ENCODE data around the gene TNF.

Gene TNF

DNA sequence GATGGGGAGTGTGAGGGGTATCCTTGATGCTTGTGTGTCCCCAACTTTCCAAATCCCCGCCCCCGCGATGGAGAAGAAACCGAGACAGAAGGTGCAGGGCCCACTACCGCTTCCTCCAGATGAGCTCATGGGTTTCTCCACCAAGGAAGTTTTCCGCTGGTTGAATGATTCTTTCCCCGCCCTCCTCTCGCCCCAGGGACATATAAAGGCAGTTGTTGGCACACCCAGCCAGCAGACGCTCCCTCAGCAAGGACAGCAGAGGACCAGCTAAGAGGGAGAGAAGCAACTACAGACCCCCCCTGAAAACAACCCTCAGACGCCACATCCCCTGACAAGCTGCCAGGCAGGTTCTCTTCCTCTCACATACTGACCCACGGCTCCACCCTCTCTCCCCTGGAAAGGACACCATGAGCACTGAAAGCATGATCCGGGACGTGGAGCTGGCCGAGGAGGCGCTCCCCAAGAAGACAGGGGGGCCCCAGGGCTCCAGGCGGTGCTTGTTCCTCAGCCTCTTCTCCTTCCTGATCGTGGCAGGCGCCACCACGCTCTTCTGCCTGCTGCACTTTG lies at the start of gene TNF:
TNF (plus strand) TSS at position 231 of the 567 bp plus-strand sequence; CDS start at position 408, 177 bp downstream.
- Histone ChIP-seq H3K4me3 (ENCODE audit: low read depth, low read length) (no peak within 1 kb of the TSS), H3K4me1 (ENCODE audit: control insufficient read depth, insufficient read depth, low read length, unreplicated experiment) (no peaks in the 10 kb centered on the region), H2AFZ (ENCODE audit: low read length, unreplicated experiment) (no peak within 1 kb of the TSS), H3K27ac (ENCODE audit: low read depth, low read length) (no peak within 1 kb of the TSS), H3K36me3 (ENCODE audit: insufficient read depth, low read length) (no peaks in the 10 kb centered on the region), H3K27me3 (ENCODE audit: insufficient read depth, low read length) (peaks cover 9% of the 10 kb centered on the region), H3K79me2 (ENCODE audit: control insufficient read depth, insufficient read depth, low read length, unreplicated experiment) (no peaks in the 10 kb centered on the region)

DNA sequence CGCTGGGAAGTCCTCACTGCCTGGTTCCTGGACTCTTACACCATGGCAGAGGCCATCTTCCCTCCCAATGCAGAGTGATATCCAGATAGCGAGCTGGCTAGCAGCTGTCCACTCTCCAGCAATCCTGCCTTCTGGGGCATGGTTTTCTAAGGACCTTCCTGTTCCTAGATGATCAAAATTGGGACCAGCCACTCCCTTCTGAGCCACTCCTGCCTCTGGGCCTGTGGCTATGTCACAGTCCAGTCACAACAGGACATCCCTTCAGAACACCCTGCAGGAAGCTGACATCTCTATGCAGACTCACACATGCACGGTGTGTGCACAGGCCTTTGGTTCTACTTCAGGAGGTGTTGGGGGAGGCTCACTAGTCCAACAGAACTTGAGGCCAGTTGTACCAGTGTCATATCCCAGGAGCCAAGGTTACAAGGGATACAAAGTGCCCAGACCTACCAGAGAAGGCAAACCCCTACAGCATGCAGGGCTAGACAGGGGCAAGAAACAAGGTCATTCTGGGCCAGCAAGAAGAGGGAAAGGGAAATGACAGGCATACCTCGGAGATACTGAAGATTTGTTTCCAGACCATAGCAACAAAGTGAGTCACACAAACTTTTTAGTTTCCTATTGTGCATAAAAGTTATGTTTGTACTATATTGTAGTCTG lies 49.3 kb upstream of the TNF start:
- no peaks in the 10 kb centered on the region for H3K27me3 ChIP-seq (ENCODE audit: insufficient read depth, low read length)
- H3K79me2 ChIP-seq (ENCODE audit: control insufficient read depth, insufficient read depth, low read length, unreplicated experiment): no peaks in the 10 kb centered on the region
- H3K4me1 ChIP-seq (ENCODE audit: control insufficient read depth, insufficient read depth, low read length, unreplicated experiment): peaks cover 22% of the 10 kb centered on the region
- H3K4me3 ChIP-seq (ENCODE audit: low read depth, low read length): no peak overlapping the region
- peaks cover 3% of the 10 kb centered on the region; the same call in 1 of the 2 replicates for H3K36me3 ChIP-seq (ENCODE audit: insufficient read depth, low read length)
- peak overlapping the region; percentile 83 for H3K27ac ChIP-seq (ENCODE audit: low read depth, low read length)
- H2AFZ ChIP-seq (ENCODE audit: low read length, unreplicated experiment): peak overlapping the region; percentile 5

DNA sequence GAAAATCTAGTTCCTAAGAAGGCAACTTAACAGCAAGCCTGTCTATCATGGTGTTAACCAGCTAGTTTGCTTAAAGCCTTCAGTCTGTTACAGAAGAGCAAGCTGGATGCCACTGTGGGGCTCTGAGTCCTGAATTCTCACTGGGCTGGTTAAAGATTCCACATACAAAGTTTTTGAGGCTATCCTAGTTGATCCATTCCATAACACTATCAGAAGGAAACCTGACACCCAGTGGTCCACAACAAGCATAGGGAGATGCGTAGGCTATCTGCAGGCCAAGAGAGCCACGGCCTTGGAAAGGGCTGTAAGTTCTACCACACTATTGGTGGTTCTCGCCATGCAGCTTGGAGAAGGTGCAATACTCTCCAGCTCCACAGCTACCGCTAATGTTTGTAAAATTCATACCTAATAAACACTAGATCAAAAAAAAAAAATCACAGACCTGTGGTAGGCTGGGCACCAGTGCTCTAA lies 47.0 kb upstream of the TNF start:
- Histone ChIP-seq H3K36me3 (ENCODE audit: insufficient read depth, low read length) (peaks cover 13% of the 10 kb centered on the region; the same call in 1 of the 2 replicates), H3K4me1 (ENCODE audit: control insufficient read depth, insufficient read depth, low read length, unreplicated experiment) (peaks cover 22% of the 10 kb centered on the region), H3K27ac (ENCODE audit: low read depth, low read length) (0 out of 2 replicates have a peak overlapping the region, but pooled peaks have one; percentile 28), H3K27me3 (ENCODE audit: insufficient read depth, low read length) (no peaks in the 10 kb centered on the region), H2AFZ (ENCODE audit: low read length, unreplicated experiment) (no peak overlapping the region), H3K4me3 (ENCODE audit: low read depth, low read length) (no peak overlapping the region), H3K79me2 (ENCODE audit: control insufficient read depth, insufficient read depth, low read length, unreplicated experiment) (peaks cover 4% of the 10 kb centered on the region)

DNA sequence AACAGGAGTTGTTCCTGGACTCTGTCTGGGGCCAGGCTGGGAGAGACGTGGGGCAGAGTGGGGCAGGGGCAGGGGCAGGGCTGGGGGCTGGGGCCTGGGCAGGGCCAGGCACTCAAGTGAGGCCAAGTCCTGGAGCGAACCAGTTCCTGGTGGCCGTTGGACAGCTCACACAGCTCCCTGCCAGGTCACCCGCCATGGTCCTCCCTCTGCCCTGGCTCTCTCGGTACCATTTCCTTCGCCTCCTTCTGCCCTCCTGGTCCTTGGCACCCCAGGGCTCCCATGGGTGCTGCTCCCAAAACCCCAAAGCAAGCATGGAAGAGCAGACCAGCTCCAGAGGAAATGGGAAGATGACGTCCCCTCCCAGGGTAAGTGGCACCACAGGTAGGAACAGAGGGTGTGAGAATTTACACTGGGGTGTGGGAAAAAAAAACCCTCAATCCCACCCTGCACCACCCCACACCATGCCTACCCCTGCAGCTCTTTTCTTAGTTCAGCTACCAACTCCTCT lies 46.5 kb upstream of the TNF start, which contains the start of gene MCCD1:
MCCD1 (plus strand) TSS at position 142 of the 508 bp plus-strand sequence; CDS start at position 195, 53 bp downstream.
- H2AFZ ChIP-seq (ENCODE audit: low read length, unreplicated experiment): no peak within 1 kb of the TSS
- H3K27ac ChIP-seq (ENCODE audit: low read depth, low read length): 0 out of 2 replicates have a peak within 1 kb of the TSS, but pooled peaks have one; percentile 28
- peaks cover 7% of the 10 kb centered on the region for H3K79me2 ChIP-seq (ENCODE audit: control insufficient read depth, insufficient read depth, low read length, unreplicated experiment)
- peaks cover 22% of the 10 kb centered on the region for H3K4me1 ChIP-seq (ENCODE audit: control insufficient read depth, insufficient read depth, low read length, unreplicated experiment)
- peaks cover 18% of the 10 kb centered on the region for H3K36me3 ChIP-seq (ENCODE audit: insufficient read depth, low read length)
- H3K4me3 ChIP-seq (ENCODE audit: low read depth, low read length): no peak within 1 kb of the TSS
- no peaks in the 10 kb centered on the region for H3K27me3 ChIP-seq (ENCODE audit: insufficient read depth, low read length)

DNA sequence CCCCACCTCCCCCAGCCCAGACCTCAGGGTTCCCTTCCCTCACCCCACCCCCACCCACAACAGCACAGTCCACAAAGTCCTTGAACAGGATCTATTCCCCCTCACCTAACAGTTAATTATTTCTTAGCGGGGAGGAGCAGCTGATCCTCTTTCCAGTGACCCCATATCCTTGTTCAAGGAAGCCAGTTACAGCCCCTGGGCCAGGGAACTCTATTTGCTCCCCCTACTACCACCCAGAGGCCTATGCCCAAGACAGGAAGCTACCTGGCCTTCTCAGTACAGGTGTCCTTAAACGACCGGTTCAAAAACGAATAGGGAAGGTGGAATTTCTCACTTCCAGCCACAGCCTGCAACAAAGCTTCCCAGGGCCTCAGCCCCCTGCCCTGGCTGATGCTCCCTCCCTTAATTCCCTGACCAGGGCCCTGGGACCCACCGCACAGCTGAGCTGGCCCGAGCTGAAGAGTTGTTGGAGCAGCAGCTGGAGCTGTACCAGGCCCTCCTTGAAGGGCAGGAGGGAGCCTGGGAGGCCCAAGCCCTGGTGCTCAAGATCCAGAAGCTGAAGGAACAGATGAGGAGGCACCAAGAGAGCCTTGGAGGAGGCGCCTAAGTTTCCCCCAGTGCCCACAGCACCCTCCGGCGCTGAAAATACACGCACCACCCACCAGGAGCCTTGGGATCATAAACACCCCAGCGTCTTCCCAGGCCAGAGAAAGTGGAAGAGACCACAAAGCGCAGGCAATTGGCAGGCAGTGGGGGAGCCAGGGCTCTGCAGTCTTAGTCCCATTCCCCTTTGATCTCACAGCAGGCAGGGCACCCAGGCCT lies 45.8 kb upstream of the TNF start:
- H3K36me3 ChIP-seq (ENCODE audit: insufficient read depth, low read length): peaks cover 22% of the 10 kb centered on the region
- H2AFZ ChIP-seq (ENCODE audit: low read length, unreplicated experiment): no peak overlapping the region
- H3K27me3 ChIP-seq (ENCODE audit: insufficient read depth, low read length): no peaks in the 10 kb centered on the region
- no peak overlapping the region for H3K27ac ChIP-seq (ENCODE audit: low read depth, low read length)
- H3K4me1 ChIP-seq (ENCODE audit: control insufficient read depth, insufficient read depth, low read length, unreplicated experiment): peaks cover 22% of the 10 kb centered on the region
- H3K79me2 ChIP-seq (ENCODE audit: control insufficient read depth, insufficient read depth, low read length, unreplicated experiment): peaks cover 9% of the 10 kb centered on the region
- no peak overlapping the region for H3K4me3 ChIP-seq (ENCODE audit: low read depth, low read length)

DNA sequence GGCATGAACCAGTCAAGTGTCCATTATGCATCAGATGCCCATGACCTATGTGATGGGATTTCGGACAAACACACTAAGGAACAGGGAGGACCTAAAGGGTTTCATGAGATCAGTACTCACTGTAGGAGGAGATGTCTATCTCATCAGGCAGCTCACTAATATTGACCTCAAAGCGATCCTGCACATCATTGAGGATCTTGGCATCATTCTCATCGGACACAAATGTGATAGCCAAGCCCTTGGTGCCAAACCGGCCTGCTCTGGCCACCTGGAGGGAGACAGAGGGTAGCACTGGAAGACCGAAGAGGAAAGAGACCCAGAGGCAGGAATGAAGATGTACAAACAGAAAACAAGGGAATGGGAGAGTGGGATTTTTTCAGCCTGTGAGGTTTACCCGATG lies 44.7 kb upstream of the TNF start:
- Histone ChIP-seq H3K79me2 (ENCODE audit: control insufficient read depth, insufficient read depth, low read length, unreplicated experiment) (peaks cover 16% of the 10 kb centered on the region), H3K4me1 (ENCODE audit: control insufficient read depth, insufficient read depth, low read length, unreplicated experiment) (peaks cover 19% of the 10 kb centered on the region), H3K27ac (ENCODE audit: low read depth, low read length) (no peak overlapping the region), H2AFZ (ENCODE audit: low read length, unreplicated experiment) (no peak overlapping the region), H3K4me3 (ENCODE audit: low read depth, low read length) (no peak overlapping the region), H3K27me3 (ENCODE audit: insufficient read depth, low read length) (no peaks in the 10 kb centered on the region), H3K36me3 (ENCODE audit: insufficient read depth, low read length) (peaks cover 32% of the 10 kb centered on the region)

DNA sequence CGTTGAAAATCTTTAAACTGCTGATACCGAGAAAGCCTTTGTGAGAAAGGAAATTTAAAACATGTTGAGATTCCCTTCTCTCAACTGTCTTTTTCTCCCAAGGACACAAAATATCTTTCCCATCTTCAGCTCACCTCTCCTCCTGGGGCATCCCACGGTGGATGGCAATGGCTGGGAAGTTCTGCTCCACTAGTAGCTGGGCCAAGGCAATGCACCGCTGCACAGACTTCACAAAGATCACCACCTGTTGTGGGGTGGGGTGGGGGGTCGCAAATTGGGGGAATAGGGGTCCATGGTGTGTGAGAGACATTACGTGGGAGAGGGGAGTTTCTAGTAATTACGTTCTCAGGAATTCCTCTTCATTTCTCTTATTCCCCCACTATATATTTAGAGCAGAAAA lies 44.2 kb upstream of the TNF start:
- Histone ChIP-seq H3K27ac (ENCODE audit: low read depth, low read length) (no peak overlapping the region), H3K4me1 (ENCODE audit: control insufficient read depth, insufficient read depth, low read length, unreplicated experiment) (peaks cover 14% of the 10 kb centered on the region), H2AFZ (ENCODE audit: low read length, unreplicated experiment) (no peak overlapping the region), H3K79me2 (ENCODE audit: control insufficient read depth, insufficient read depth, low read length, unreplicated experiment) (peaks cover 21% of the 10 kb centered on the region), H3K4me3 (ENCODE audit: low read depth, low read length) (no peak overlapping the region), H3K36me3 (ENCODE audit: insufficient read depth, low read length) (peaks cover 38% of the 10 kb centered on the region), H3K27me3 (ENCODE audit: insufficient read depth, low read length) (no peaks in the 10 kb centered on the region)

DNA sequence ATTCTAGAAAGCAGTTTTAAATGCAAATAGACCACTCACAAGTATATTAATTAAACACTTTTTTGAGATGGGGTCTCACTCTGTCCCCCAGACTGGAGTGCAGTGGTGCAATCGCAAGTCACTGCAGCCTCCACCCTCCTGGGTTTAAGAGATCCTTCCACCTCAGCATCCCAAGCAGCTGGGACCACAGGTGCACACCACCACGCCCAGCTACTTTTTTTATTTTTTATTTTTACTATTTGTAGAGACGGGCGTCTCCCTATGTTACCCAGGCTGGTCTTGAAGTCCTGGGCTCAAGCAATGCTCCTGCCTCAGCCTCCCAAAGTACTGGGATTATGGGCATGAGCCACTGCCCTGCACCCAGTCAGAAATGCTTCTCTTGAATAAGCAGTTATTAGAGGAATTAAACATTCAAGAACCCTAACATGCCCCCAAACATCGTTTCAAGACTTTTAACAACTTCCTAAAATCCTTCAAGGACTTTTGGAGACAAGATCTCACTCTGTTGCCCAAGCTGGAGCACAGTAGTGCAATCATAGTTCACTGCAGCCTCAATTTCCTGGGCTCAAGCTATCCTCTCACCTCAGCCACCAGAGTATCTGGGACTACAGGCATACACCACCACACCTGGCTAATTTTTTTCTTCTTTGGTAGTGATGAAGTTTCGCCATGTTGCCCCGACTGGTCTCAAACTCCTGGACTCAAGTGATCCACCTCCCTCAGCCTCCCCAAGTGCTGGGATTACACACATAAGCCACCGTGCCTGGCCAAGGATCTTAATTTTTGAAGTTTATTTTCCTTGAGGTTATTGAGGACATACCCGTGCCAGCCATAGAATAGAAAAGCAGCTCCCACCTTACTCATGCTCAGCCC lies 43.4 kb upstream of the TNF start:
- H3K4me3 ChIP-seq (ENCODE audit: low read depth, low read length): no peak overlapping the region
- no peak overlapping the region for H2AFZ ChIP-seq (ENCODE audit: low read length, unreplicated experiment)
- H3K4me1 ChIP-seq (ENCODE audit: control insufficient read depth, insufficient read depth, low read length, unreplicated experiment): peaks cover 5% of the 10 kb centered on the region
- no peaks in the 10 kb centered on the region for H3K27me3 ChIP-seq (ENCODE audit: insufficient read depth, low read length)
- peaks cover 44% of the 10 kb centered on the region for H3K36me3 ChIP-seq (ENCODE audit: insufficient read depth, low read length)
- peaks cover 28% of the 10 kb centered on the region for H3K79me2 ChIP-seq (ENCODE audit: control insufficient read depth, insufficient read depth, low read length, unreplicated experiment)
- no peak overlapping the region for H3K27ac ChIP-seq (ENCODE audit: low read depth, low read length)

DNA sequence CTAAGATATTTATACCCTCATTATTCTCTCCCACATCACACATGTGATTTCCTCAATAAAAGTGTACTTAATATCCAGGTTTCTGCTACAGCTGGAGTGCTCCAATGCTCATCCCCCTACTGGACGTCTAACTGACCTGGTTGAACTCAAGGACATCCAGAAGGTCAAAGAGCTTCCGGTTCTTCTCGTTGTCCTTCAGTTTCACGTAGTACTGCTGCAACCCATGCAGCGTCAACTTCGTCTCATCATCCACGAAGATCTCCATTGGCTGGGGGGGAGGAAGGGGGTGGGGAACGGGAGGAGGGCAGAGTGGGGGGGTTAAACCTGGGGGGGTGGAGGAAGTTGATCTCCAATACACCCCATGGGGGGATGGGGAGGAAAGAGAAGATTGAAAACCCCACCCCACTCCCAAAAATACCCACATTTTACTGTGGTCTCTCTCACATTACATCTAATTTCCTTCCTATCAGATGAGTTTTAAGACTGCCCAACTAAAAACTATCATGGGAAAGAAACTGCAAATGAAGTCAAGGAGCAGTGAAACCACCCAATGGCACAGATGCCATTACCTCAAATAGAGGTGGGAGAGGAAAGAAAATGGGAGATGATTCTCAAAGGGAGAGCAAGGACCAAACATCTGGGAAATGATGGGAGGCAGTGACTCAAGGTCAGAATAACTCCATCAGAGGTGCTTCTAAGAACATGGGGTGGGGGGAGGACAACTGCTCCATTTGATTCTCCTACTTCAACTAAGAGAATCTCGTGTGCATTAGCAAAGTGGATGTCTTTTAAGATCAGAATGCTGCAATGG lies 42.5 kb upstream of the TNF start:
- Histone ChIP-seq H3K4me3 (ENCODE audit: low read depth, low read length) (no peak overlapping the region), H3K79me2 (ENCODE audit: control insufficient read depth, insufficient read depth, low read length, unreplicated experiment) (peaks cover 33% of the 10 kb centered on the region), H3K36me3 (ENCODE audit: insufficient read depth, low read length) (peaks cover 44% of the 10 kb centered on the region), H3K27me3 (ENCODE audit: insufficient read depth, low read length) (no peaks in the 10 kb centered on the region), H3K27ac (ENCODE audit: low read depth, low read length) (no peak overlapping the region), H3K4me1 (ENCODE audit: control insufficient read depth, insufficient read depth, low read length, unreplicated experiment) (no peaks in the 10 kb centered on the region), H2AFZ (ENCODE audit: low read length, unreplicated experiment) (no peak overlapping the region)

Data from ACC112 (cell line).